Activated T-helper 1 cell treated with Interleukin-2 at 50 U/mL for 16 hours (primary cell): Measurements from ENCODE around the gene PEX14.

Source experiments
- DNase-seq: peaks from one replicate; pipeline ENCODE4 v3.0.0-alpha.2; 2020; ENCODE audit warnings: low read depth

PEX14 gene

DNA sequence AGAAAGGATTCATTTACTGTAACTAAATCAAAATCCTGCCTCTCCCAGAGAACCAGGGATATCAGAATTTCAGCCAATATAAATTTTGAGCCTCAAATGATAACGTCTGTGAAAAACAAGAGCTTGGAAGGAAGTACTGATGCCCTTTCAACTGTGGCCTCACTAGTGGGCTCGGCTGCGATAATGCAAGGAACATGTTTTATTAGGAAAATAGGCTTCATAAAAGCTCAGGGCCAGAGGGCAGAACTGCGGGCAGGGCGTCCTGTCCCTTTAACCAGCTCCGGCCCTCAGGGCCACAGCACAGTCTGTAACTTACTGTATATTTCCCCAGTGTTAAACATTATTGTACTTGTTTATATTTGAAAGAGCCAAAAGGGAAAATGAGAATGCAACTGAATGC is 122.0 kb downstream of the PEX14 start:
- no peak for DNase-seq

DNA sequence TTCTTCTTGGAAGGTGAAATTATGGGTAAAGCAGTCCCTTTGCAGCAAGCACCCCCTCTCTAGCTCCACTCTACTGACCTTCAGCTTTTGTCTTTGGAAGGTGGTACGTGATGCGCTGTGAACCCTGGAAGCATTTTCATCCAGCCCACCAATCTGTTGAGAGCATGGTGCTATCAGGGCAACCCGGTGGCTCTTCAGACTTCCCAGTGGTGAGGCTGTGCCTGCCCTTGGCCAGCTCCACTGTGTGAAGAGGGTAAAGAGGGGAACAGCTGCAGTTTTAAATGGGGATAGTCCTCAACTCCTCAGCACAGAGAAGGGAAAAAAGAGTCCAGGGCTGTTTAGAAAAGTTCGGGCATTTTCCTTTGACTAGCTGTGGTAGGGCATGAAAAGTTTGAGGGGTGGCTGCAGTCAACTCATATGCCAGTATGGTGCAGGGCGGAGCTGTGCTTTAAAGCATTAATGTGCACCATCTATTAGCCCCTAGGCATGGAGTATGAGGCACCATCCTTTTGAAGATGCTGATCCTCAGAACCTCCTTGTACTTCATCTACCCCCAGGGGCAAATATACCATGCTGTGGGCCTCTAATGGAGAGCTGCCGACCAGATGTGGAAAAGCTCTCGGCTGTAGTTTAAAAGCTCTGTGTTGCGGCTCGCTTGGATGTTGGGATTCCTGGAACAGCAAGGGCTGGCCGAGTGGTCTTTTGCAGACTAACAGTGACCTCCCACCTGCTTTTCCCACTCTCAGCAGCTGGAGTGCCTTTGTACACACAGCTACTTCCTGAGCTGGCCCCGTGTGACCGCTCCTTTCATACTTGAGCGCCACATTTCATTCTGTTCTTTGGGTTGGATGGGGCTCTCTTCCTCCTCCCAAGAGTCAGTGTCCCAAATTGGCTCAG is 123.0 kb downstream of the PEX14 start:
- DNase-seq = no peak

DNA sequence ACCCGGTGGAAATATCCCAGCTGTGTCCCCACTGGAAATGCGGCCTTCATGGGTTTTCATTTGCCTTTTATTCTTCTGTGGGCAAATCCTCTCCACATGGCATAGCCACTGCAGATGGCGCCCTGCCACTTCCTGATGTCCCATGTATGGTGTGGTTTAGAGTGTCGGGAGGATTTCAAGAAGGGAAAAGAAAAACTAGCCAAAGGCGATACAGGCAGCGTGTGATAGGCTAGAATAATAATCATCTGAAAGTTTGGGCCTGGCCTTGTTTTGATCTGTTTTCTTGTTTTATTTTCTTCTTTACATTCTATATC is 123.6 kb downstream of the PEX14 start:
- no peak for DNase-seq

GRCh38 chr1:10599194-10599861 is 124.6 kb downstream of the PEX14 start:
- no peak for DNase-seq

- DNase-seq = no peak
Observed at GRCh38 chr1:10601342-10602070, 126.8 kb downstream of the PEX14 start.

- DNase-seq = no peak
Observed at GRCh38 chr1:10602936-10603335, 128.2 kb downstream of the PEX14 start.

GRCh38 chr1:10604966-10605365 is 130.2 kb downstream of the PEX14 start:
- DNase-seq = no peak

- no peak for DNase-seq
Observed at GRCh38 chr1:10606064-10606463, 131.3 kb downstream of the PEX14 start.

GRCh38 chr1:10607228-10607627 is 132.5 kb downstream of the PEX14 start:
- no peak for DNase-seq

DNA sequence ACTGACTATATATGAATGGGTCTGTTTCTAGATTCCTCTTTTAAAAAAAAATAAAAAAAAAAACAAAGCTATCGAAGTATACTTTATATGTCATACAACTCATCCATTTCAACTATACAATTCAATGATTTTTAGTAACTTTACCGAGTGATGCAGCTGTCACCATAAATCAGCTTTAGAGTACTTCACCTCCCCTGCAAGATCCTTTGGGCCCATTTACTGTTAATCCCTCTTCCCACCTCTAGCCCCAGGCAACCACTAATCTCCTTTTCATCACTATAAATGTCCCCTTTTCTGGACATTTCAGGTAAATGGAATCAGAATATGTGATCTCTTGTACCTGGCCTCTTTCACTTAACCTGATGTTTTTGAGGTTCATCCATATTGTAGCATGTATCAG is 133.9 kb downstream of the PEX14 start:
- no peak for DNase-seq

DNA sequence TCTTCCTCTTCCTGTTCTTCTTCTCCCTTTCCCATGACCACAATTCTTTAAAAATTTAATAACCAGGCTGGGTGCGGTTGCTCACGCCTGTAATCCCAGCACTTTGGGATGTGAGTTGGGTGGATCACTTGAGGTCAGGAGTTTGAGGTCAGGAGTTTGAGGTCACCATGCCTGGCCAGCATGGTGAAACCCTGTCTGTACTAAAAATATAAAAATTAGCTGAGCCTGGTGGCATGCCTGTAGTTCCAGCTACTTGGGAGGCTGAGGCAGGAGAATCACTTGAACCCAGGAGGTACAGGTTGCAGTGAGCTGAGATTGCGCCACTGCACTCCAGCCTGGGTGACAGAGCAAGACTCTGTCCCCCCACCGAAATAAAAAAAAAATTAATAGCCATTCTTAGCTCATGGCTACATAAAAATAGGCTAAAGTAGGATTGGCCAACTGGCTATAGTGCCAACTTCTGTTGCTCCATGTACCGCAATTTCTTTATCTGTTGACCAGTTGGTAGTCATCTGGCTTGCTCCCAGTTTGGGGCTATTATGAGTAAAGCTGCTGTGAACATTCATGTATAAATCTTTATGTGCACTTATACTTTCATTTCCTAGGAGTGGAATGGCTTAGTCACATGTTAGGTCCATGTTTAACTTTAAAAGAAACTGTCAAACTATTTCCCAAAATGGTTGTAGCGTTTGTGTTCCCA is 136.3 kb downstream of the PEX14 start:
- DNase-seq = no peak

DNA sequence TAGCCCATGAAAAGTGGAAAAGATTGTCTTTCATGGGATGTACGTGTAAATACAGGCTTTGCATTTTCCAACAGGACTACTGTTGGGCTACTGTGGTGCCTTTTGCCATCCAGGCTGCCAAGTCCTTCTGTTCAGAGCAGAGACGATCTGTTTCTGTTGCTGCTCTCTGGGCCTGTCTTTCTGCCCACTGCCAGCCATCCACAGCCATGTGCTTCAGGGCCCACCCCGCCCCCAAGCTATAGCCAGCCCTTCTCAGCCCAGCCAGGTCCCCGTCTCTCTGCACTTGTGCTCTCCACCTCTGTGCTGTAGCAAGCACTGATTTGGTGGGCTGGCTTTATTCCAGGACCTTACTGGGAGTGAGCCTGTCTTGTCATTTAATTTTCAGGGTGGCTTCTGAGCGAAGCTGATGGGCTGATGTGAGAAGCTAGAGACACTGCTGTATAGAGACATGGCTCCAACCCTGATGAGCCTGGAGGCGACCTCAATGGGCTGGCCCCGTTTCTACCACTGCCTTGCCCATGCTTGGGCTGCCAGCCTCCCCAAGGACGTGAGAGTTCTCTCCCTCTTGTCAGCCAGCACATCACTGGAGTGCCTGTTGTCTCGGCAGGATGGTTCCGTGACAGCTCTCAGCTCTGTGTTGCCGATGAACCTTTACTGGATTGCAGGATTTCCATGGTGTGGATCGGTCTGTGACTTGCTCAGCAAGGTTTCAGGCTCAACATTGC is 137.8 kb downstream of the PEX14 start:
- no peak for DNase-seq

DNA sequence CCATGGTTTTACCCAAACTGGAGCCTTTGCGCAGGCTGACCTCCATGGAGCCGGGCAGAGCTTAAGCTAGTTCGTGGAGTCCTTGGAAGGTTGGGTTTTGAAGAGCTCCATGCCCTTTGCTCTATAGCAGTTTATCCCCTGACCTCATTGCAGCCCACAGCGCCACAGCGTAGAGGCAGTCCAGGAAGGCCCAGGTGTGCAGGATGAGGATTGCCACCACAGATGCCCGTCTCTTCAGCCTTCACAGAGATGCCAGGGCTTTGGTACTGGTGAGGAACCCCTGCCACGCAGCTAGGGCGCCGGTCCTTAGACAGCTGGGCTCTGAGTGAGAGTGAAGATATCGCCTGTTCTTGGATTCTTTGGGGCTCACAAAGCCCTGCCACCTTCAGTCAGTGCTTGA is 138.6 kb downstream of the PEX14 start:
- DNase-seq = no peak

- no peak for DNase-seq
Observed at GRCh38 chr1:10613861-10614260, 139.1 kb downstream of the PEX14 start.

DNA sequence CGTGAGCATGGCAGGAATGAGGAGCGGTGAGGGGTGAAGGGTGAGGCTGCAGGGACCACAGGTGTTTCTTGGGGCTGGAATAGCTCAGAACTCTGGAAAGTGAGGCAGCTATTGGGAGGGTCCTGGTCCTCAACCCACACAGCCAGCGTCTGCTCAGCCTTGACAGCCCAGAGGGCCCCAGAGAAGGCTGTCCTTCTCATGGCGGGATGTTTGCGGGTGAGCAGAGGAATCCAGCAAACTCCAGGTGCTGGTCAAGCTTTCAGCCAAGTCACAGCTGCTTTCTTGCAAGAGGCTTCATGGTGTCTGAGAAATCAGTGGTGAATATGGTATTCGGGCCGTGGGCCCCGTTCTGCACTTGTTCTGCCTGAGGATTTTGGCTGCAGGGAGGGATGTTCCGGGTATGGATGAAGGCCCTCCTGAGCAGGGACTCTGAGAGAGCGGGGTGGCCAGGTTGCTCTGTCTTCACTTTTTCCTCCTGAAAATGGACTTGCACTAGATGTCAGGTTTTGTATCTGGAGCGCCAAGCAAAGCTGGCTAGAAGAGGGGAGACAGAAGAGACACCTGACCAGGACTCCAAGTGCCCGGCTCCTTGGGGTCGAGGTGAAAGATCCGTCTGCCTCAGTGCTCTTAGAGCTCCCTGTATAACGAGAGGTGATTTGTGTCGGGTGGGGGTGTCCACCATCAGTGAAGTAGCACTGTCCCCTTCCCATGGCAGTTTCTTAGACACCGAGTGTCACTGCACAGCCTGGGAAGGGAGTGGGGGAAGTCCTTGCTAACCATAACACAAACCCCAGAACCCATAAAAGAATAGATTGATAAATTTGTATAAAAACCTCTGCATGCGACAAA is 139.9 kb downstream of the PEX14 start:
- DNase-seq = no peak

DNA sequence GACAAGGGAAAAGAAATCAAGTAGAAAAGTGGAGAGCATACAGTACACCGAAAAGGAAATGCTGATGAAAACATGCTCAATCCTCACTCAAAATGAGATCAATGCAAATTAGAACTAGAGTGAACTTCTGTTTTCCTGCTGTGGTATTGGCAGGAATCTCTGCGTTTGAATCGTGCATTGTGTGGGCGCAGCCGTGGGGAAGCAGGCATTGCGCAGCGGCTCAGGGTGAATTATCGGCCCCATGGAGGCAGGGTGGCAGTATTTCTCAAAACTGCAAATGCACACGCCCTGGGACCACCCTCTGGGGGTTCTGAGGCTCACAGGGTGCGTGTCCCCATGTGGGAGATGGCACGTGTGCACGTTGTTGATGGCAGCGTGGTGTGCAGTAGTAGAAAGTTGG is 140.6 kb downstream of the PEX14 start:
- no peak for DNase-seq

DNA sequence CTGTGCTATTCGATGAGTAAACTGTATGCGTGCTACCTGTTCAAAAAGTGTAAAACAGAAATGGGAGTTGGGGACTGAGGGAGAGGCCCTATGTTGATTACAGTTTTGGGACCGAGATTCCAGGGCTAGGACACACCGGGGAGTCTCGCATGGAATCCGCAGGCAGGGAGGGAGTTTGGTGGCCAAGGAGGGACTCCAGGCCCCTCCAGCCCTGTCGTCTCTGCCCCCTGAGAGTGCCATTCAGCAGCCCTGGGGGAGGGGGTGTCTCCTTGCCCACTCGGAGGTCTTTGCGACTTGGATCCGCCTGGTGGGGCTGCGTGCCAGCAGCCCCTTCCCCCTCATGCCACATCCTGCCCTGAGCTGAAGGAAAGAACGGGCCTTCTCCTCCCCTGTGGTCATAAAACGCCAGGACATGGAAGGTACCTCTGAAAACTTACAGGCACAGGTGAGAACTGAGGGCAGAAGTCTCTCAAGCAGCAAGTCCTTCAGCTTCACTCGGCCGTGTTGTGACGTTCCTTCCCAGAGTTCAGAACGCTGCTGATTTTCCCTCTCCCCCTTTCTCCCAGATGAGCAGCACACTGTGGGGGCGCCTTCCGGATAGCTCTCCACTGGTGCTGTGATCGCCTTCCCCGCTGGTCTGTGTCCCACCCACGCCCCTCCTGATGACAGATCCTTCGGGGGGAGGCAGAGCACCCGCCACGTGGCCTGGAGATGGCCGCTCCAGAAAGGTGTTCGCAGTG is 141.4 kb downstream of the PEX14 start:
- DNase-seq = no peak

- DNase-seq = no peak
Observed at GRCh38 chr1:10616696-10617095, 141.9 kb downstream of the PEX14 start.

DNA sequence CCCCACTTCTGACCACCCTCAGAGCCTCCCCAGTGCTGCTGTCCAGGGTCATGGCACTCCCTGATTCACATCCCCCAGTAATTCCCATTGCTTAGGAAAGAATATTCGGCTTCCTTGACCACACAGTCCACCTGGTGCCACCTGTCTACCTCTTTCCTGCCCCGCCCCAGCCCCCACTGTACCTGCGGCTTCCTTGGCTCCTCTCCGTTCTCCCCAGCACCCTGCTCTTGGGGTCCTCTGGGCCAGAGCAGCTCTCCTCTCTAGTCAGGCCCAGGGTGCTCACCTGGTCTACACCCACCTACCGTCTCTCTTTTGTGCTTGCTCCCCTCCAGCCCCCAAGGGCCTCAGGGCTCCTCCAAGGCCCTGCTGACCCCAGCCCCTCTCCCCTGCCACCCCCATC is 142.6 kb downstream of the PEX14 start:
- DNase-seq = no peak
